CD14-positive monocyte (primary cell): ENCODE data around the gene NKAIN4. TPM values are rescaled to one million over a fixed set of nuclear protein-coding genes. Genes with fewer than 3 reads are reported as not detected.

Experiments
- DNase-seq, 3 donors: peaks; one replicate each; pipeline ENCODE4 v3.0.0-alpha.2; 2011 to 2022
- H2AFZ ChIP-seq: 2 replicates; pipeline ENCODE4 v1.6.0; 2012; ENCODE audit warnings: mild to moderate bottlenecking, low read depth, low read length, inconsistent platforms; ENCODE audit not compliant: insufficient read depth, poor library complexity, severe bottlenecking
- H3K27ac ChIP-seq, 2 donors: 1 replicate in 1 of 2; 2 replicates in 1 of 2; pipeline ENCODE4 v1.5.1; 2012 to 2013; ENCODE audit warnings: low read length in 2 of 2, control low read depth in 1 of 2, inconsistent platforms in 1 of 2, low read depth in 1 of 2, mild to moderate bottlenecking in 1 of 2
- H3K27me3 ChIP-seq, 2 donors: one replicate each; pipeline versions ENCODE4 v1.6.0 to v1.6.1; 2011 to 2013; ENCODE audit warnings: low read length in 2 of 2; ENCODE audit not compliant: control insufficient read depth in 2 of 2, insufficient read depth in 2 of 2
- H3K36me3 ChIP-seq, 2 donors: replicated peaks in 1 of 2; 1 replicate in 1 of 2; 2 replicates in 1 of 2; pipeline versions ENCODE4 v1.5.1 to v1.6.1; 2012 to 2013; ENCODE audit warnings: low read length in 2 of 2, control low read depth in 1 of 2, inconsistent platforms in 1 of 2, mild to moderate bottlenecking in 1 of 2; ENCODE audit not compliant: insufficient read depth in 2 of 2, control insufficient read depth in 1 of 2
- H3K4me1 ChIP-seq, 2 donors: 1 replicate in 1 of 2; 2 replicates in 1 of 2; pipeline versions ENCODE4 v1.5.1 to v1.6.1; 2012 to 2013; ENCODE audit warnings: low read length in 2 of 2, control low read depth in 1 of 2, inconsistent platforms in 1 of 2, mild to moderate bottlenecking in 1 of 2, moderate library complexity in 1 of 2; ENCODE audit not compliant: insufficient read depth in 2 of 2, control insufficient read depth in 1 of 2
- H3K4me2 ChIP-seq: replicated peaks from 2 replicates; pipeline ENCODE3; 2012; ENCODE audit warnings: low read length, moderate library complexity, mild to moderate bottlenecking; ENCODE audit not compliant: poor library complexity, severe bottlenecking; ENCODE audit errors: extremely low read depth
- H3K4me3 ChIP-seq, 3 experiments: fragments of 200-600 bp in 1 of 3; sonication (generic) in 1 of 3; replicated peaks in 1 of 3; 1 replicate in 2 of 3; 2 replicates in 1 of 3; pipeline ENCODE4 v1.5.1; 2011 to 2013; ENCODE audit warnings: low read length in 3 of 3, mild to moderate bottlenecking in 3 of 3, control low read depth in 2 of 3, low read depth in 2 of 3, inconsistent platforms in 1 of 3, moderate library complexity in 1 of 3
- H3K79me2 ChIP-seq: 2 replicates; pipeline ENCODE4 v1.6.0; 2012; ENCODE audit warnings: mild to moderate bottlenecking, control low read depth, inconsistent platforms, low read length, moderate library complexity; ENCODE audit not compliant: insufficient read depth
- H3K9ac ChIP-seq: 2 replicates; pipeline ENCODE4 v1.6.0; 2017; ENCODE audit warnings: low read length, mild to moderate bottlenecking; ENCODE audit not compliant: insufficient read depth, poor library complexity, severe bottlenecking
- H3K9me3 ChIP-seq, 2 donors: replicated peaks in 1 of 2; 1 replicate in 1 of 2; 2 replicates in 1 of 2; pipeline versions ENCODE4 v1.5.1 to v1.6.1; 2012 to 2013; ENCODE audit warnings: low read length in 2 of 2, control low read depth in 1 of 2; ENCODE audit not compliant: control insufficient read depth in 1 of 2, insufficient read depth in 1 of 2
- H4K20me1 ChIP-seq: 2 replicates; pipeline ENCODE4 v1.6.0; 2012; ENCODE audit warnings: mild to moderate bottlenecking, low read length, control low read depth, moderate library complexity; ENCODE audit not compliant: insufficient read depth
- H3K27ac Mint-ChIP-seq, 7 donors: one replicate each; pipeline ENCODE4 v1.8.0; 2020; ENCODE audit warnings: mild to moderate bottlenecking in 7 of 7, mixed read lengths in 7 of 7, moderate library complexity in 6 of 7, inconsistent platforms in 2 of 7
- H3K27me3 Mint-ChIP-seq, 3 donors: one replicate each; pipeline ENCODE4 v1.8.0; 2021 to 2022; ENCODE audit warnings: low read depth in 3 of 3, mild to moderate bottlenecking in 3 of 3, mixed read lengths in 3 of 3, moderate library complexity in 3 of 3, inconsistent platforms in 1 of 3
- H3K36me3 Mint-ChIP-seq, 2 donors: one replicate each; pipeline ENCODE4 v1.8.0; 2020; ENCODE audit warnings: mixed read lengths in 2 of 2, inconsistent platforms in 1 of 2, mild to moderate bottlenecking in 1 of 2
- H3K4me1 Mint-ChIP-seq: one replicate; pipeline ENCODE4 v1.8.0; 2020; ENCODE audit warnings: mild to moderate bottlenecking, mixed read lengths
- H3K4me3 Mint-ChIP-seq, 2 donors: one replicate each; pipeline ENCODE4 v1.8.0; 2020; ENCODE audit warnings: mild to moderate bottlenecking in 2 of 2, mixed read lengths in 2 of 2, moderate library complexity in 1 of 2
- H3K9me3 Mint-ChIP-seq, 7 donors: one replicate each; pipeline ENCODE4 v1.8.0; 2020 to 2022; ENCODE audit warnings: mixed read lengths in 7 of 7, mild to moderate bottlenecking in 6 of 7, moderate library complexity in 6 of 7, inconsistent platforms in 2 of 7
- CTCF ChIP-seq: fragments of 200-600 bp; IDR thresholded peaks from one replicate; pipeline ENCODE4 v1.8.0; 2022; ENCODE audit warnings: antibody characterized with exemption, mild to moderate bottlenecking
- WGBS: methylation state at CpG from one replicate; pipeline ENCODE4 v1.1.5; 2013; ENCODE audit warnings: missing lambda C conversion rate; ENCODE audit not compliant: insufficient coverage; 5-methylcytosine and 5-hydroxymethylcytosine counted together
- intact Hi-C, 2 donors: fragments of 100-400 bp; cut with micrococcal nuclease; formaldehyde crosslinking; loops; one replicate each; pipeline versions ENCODE4 v1.15.0 to v1.15.1; 2023
- polyA plus RNA-seq, 3 donors: library from polyadenylated mRNA; depleted of rRNA in 1 of 3; unstranded in 2 of 3; stranded (reverse) in 1 of 3; fragments of 300-500 nt in 2 of 3; fragments of >200 nt in 1 of 3; fragmentation: Illumina TruSeq in 2 of 3; gene quantifications; 1 replicate in 2 of 3; 2 replicates in 1 of 3; pipeline ENCODE4 v1.2.3, GENCODE V29; 2012 to 2021

The NKAIN4 gene
- polyA plus RNA-seq, 3 donors, result not detected

- Mint-ChIP-seq H3K27me3 (peaks cover 4 to 13% (median 13%) of the 10 kb centered on the region in 3 donors), H3K4me3 (no peak overlapping the region), H3K27ac (no peak overlapping the region), H3K9me3 (peaks cover 3 to 17% (median 10%) of the 10 kb centered on the region in 7 donors), H3K36me3 (no peaks in the 10 kb centered on the region), H3K4me1 (no peaks in the 10 kb centered on the region)
- Histone ChIP-seq H3K79me2 (no peaks in the 10 kb centered on the region), H3K4me1 (no peaks in the 10 kb centered on the region), H3K36me3 (no peaks in the 10 kb centered on the region), H3K4me3 (no peak overlapping the region), H4K20me1 (no peaks in the 10 kb centered on the region), H3K27me3 (no peaks in the 10 kb centered on the region), H2AFZ (no peak overlapping the region), H3K9ac (no peak overlapping the region), H3K9me3 (no peaks in the 10 kb centered on the region), H3K27ac (no peak overlapping the region), H3K4me2 (no peak overlapping the region)
- intact Hi-C loops, result no loop called here
- no peak for DNase-seq
- no peak for TF ChIP-seq CTCF
- no CpG with 5 or more reads among the region's 1 CpG for WGBS
Observed at GRCh38 chr20:63301671-63302070, 47.4 kb upstream of the NKAIN4 start.

GRCh38 chr20:63298731-63299312 is 44.6 kb upstream of the NKAIN4 start:
- H3K79me2 ChIP-seq, result no peaks in the 10 kb centered on the region
- no peak overlapping the region for H3K4me3 ChIP-seq
- H2AFZ ChIP-seq, result no peak overlapping the region
- no peaks in the 10 kb centered on the region for H3K36me3 ChIP-seq
- 96% methylated on average over 15 of the region's 17 CpGs for WGBS
- no peak overlapping the region for H3K9ac ChIP-seq
- TF ChIP-seq CTCF, result no peak
- H3K4me2 ChIP-seq, result no peak overlapping the region
- no peaks in the 10 kb centered on the region for H4K20me1 ChIP-seq
- Mint-ChIP-seq H3K27ac (peak overlapping the region in 1 of 7 donors; percentile 72), H3K4me3 (no peak overlapping the region), H3K4me1 (no peaks in the 10 kb centered on the region), H3K36me3 (no peaks in the 10 kb centered on the region), H3K27me3 (peaks cover 23 to 39% (median 33%) of the 10 kb centered on the region in 3 donors), H3K9me3 (peaks cover 3 to 17% (median 10%) of the 10 kb centered on the region in 7 donors)
- H3K27ac ChIP-seq, result no peak overlapping the region
- no peak for DNase-seq
- H3K4me1 ChIP-seq, result no peaks in the 10 kb centered on the region
- no peaks in the 10 kb centered on the region for H3K9me3 ChIP-seq
- intact Hi-C loops, result no loop called here
- H3K27me3 ChIP-seq, result peaks cover 0 to 17% of the 10 kb centered on the region in 2 donors
